Stomach (tissue), 9 donors: ENCODE data around the gene AUTS2. TPM values are rescaled to one million over a fixed set of nuclear protein-coding genes. Genes with fewer than 3 reads are reported as not detected.
A peak's percentile ranks its signal among the peaks of the same experiment; 100 is the strongest.

Experiments used
- DNase-seq, 2 donors: peaks; one replicate each; pipeline versions ENCODE4 v3.0.0 to v3.0.0-alpha.2; 2013 to 2019
- H3K27ac ChIP-seq, 5 donors: fragments of 200-600 bp in 4 of 5; sonication (generic) in 4 of 5; one replicate each; pipeline ENCODE4 v1.5.1; 2013 to 2019; ENCODE audit warnings: mild to moderate bottlenecking in 1 of 5, moderate library complexity in 1 of 5
- H3K27me3 ChIP-seq, 3 donors: fragments of 200-600 bp; sonication (generic); one replicate each; pipeline ENCODE4 v1.5.1; 2017 to 2019; ENCODE audit warnings: mixed run types in 1 of 3
- H3K36me3 ChIP-seq, 4 donors: fragments of 200-600 bp; sonication (generic); 1 replicate in 3 of 4; 2 replicates in 1 of 4; pipeline ENCODE4 v1.5.1; 2016 to 2019
- H3K4me1 ChIP-seq, 4 donors: fragments of 200-600 bp; sonication (generic); one replicate each; pipeline ENCODE4 v1.5.1; 2016 to 2019
- H3K4me3 ChIP-seq, 4 donors: fragments of 200-600 bp; sonication (generic) in 3 of 4; one replicate each; pipeline ENCODE4 v1.5.1; 2016 to 2019; ENCODE audit warnings: mild to moderate bottlenecking in 1 of 4
- H3K9me3 ChIP-seq, 4 donors: fragments of 200-600 bp; sonication (generic); one replicate each; pipeline ENCODE4 v1.5.1; 2016 to 2019
- EP300 ChIP-seq: sonication (generic); formaldehyde crosslinking; IDR thresholded peaks from one replicate; pipeline ENCODE4 v1.6.1; 2017; ENCODE audit warnings: antibody characterized with exemption
- POLR2A ChIP-seq, 4 donors: fragments of 450-650 bp; IDR thresholded peaks; one replicate each; pipeline ENCODE4 v1.6.1; 2016; ENCODE audit warnings: antibody characterized with exemption in 4 of 4, control low read depth in 2 of 4, mild to moderate bottlenecking in 1 of 4, moderate library complexity in 1 of 4
- POLR2AphosphoS5 ChIP-seq, 3 donors: sonication (generic); formaldehyde crosslinking; IDR thresholded peaks; one replicate each; pipeline ENCODE4 v1.6.1; 2016; ENCODE audit warnings: antibody characterized with exemption in 3 of 3
- whole genome bisulfite sequencing, 5 donors: extraction: QIAGEN DNeasy Blood & Tissue Kit in 3 of 5; methylation state at CpG; one replicate each; pipeline versions ENCODE4 v1.1.5 to v1.1.7; 2013 to 2018; 5-methylcytosine and 5-hydroxymethylcytosine counted together
- intact Hi-C: fragments of 100-400 bp; cut with DNase I; formaldehyde crosslinking; loops from one replicate; pipeline ENCODE4 v1.15.1; 2023; ENCODE audit warnings: low total_unique reads
- polyA plus RNA-seq, 3 donors: library from polyadenylated mRNA; stranded (reverse); fragments of 200-250 nt; gene quantifications; one replicate each; pipeline ENCODE4 v1.2.3, GENCODE V29; 2013
- total RNA-seq, 5 donors: library from RNA; depleted of rRNA; stranded (reverse); fragments of >200 nt; gene quantifications; one replicate each; pipeline versions ENCODE4 v1.1.0 to v1.2.3, GENCODE V29; 2014 to 2016
- TF ChIP-seq, protein P1 (sequence below), 7 experiments: fragments of 450-650 bp in 4 of 7; fragments of 200-600 bp in 3 of 7; sonication (generic) in 3 of 7; IDR thresholded peaks; one replicate each; pipeline ENCODE4 v1.5.1; 2016 to 2019; ENCODE audit warnings: antibody characterized with exemption in 7 of 7, control low read depth in 2 of 7, mild to moderate bottlenecking in 1 of 7
- donor health status: healthy with polysubstance abuse.
- donor health status: Bipolar disorder and iron deficiency.
- donor health status: healthy.

The AUTS2 gene
- total and polyA plus RNA-seq, 8 donors, result 3.8 to 90.3 (median 38.1) TPM

DNA sequence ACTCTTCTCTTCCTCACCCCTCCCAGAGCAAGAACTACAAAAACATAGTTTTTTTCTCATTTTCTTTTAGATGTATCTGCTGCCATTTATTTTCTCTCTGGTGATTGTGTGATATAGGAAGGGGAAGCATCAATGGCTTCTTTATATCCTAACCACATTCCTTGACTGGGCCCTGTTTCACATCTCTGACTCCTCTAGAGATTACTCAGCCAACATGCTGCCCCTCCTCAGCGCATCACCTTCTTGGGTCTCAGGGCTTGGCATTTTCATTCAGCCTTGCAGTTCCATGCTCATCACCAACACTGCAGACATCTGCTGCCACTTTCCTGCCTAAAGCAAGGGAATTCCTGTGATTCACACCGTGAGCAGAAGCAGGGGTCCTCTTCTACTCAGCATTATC lies 705.5 kb downstream of the AUTS2 start:
- Histone ChIP-seq H3K36me3 (no peaks in the 10 kb centered on the region), H3K27ac (no peak overlapping the region), H3K9me3 (no peaks in the 10 kb centered on the region), H3K27me3 (no peaks in the 10 kb centered on the region), H3K4me3 (no peak overlapping the region), H3K4me1 (peaks cover 0 to 7% (median 3%) of the 10 kb centered on the region in 4 donors)
- 92 to 100% (median 93%) methylated on average over 2 of the region's 2 CpGs for WGBS, 5 donors
- TF ChIP-seq POLR2A (IDR thresholded peaks at IDR 0.05), result no peak
- no peak for TF ChIP-seq POLR2AphosphoS5 (IDR thresholded peaks at IDR 0.05)
- TF ChIP-seq, protein P1, sequence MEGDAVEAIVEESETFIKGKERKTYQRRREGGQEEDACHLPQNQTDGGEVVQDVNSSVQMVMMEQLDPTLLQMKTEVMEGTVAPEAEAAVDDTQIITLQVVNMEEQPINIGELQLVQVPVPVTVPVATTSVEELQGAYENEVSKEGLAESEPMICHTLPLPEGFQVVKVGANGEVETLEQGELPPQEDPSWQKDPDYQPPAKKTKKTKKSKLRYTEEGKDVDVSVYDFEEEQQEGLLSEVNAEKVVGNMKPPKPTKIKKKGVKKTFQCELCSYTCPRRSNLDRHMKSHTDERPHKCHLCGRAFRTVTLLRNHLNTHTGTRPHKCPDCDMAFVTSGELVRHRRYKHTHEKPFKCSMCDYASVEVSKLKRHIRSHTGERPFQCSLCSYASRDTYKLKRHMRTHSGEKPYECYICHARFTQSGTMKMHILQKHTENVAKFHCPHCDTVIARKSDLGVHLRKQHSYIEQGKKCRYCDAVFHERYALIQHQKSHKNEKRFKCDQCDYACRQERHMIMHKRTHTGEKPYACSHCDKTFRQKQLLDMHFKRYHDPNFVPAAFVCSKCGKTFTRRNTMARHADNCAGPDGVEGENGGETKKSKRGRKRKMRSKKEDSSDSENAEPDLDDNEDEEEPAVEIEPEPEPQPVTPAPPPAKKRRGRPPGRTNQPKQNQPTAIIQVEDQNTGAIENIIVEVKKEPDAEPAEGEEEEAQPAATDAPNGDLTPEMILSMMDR (IDR thresholded peaks at IDR 0.05), result no peak
- TF ChIP-seq EP300, result no peak
- DNase-seq, result no peak
- intact Hi-C loops, result no loop called here

DNA sequence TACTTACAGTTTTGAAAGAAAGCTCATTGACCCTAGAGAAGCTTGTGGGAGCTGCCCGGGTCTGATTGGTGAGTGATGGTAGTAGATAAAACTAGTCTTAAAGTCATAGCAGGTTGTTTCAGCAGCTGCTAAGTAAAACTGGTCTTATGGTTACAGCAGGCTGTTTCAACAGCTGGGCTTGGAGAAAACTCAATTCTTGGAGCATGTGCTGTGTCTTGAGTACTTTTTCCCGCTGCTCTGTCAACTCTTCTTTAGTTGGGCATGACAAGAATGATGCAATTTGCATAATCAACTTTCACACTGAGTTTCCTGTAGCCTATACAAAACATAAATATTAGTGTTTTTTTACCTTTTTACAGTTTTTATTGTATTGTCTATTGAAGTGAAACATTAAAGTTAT lies 707.9 kb downstream of the AUTS2 start:
- WGBS, 5 donors, result 83 to 86% (median 83%) methylated on average over 2 of the region's 2 CpGs

DNA sequence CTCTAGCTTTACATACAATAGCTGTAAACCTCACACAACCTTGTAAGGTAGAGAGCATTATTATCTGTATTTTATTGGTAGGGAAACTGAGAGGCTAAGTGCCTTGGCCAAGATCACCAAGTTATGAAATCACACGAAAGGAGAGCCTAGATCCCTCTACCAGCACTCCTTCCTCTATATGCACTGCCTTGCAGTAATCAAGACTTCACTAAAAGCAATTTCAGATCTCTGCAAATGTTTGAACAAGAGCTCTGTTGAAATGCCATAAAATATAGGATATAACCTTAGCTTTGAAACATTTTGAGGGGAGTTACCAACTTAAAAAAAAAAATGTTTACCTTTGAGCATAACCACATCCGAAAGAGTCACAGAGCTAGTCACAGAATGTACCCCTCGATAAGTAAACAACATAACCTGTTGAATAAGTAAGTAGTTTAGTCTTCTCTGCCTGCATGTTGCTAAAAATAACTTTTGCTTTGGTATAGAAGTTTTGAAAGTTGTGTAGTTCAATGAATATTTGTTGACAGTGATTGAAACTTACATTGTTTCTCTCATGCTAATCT lies 709.4 kb downstream of the AUTS2 start:
- no peak for TF ChIP-seq EP300
- TF ChIP-seq POLR2A (IDR thresholded peaks at IDR 0.05), result no peak
- no peak for TF ChIP-seq POLR2AphosphoS5 (IDR thresholded peaks at IDR 0.05)
- TF ChIP-seq, protein P1 (IDR thresholded peaks at IDR 0.05), result no peak
- no peak overlapping the region for H3K4me3 ChIP-seq
- WGBS, 5 donors, result 23 to 48% (median 38%) methylated on average over 3 of the region's 3 CpGs
- H3K27ac ChIP-seq, result no peak overlapping the region
- H3K4me1 ChIP-seq, result peaks cover 0 to 7% (median 3%) of the 10 kb centered on the region in 4 donors
- no peaks in the 10 kb centered on the region for H3K27me3 ChIP-seq
- no peaks in the 10 kb centered on the region for H3K36me3 ChIP-seq
- no peaks in the 10 kb centered on the region for H3K9me3 ChIP-seq
- no peak for DNase-seq
- intact Hi-C loops, result no loop called here

More for the DNA sequence above, 707.9 kb downstream of the AUTS2 start:
- Histone ChIP-seq H3K27ac (no peak overlapping the region), H3K36me3 (no peaks in the 10 kb centered on the region), H3K4me3 (no peak overlapping the region), H3K27me3 (no peaks in the 10 kb centered on the region), H3K9me3 (no peaks in the 10 kb centered on the region), H3K4me1 (peaks cover 0 to 7% (median 3%) of the 10 kb centered on the region in 4 donors)
- intact Hi-C loops, result no loop called here
- no peak for TF ChIP-seq POLR2AphosphoS5 (IDR thresholded peaks at IDR 0.05)
- TF ChIP-seq EP300, result no peak
- TF ChIP-seq, protein P1 (IDR thresholded peaks at IDR 0.05), result no peak
- TF ChIP-seq POLR2A (IDR thresholded peaks at IDR 0.05), result no peak
- no peak for DNase-seq

DNA sequence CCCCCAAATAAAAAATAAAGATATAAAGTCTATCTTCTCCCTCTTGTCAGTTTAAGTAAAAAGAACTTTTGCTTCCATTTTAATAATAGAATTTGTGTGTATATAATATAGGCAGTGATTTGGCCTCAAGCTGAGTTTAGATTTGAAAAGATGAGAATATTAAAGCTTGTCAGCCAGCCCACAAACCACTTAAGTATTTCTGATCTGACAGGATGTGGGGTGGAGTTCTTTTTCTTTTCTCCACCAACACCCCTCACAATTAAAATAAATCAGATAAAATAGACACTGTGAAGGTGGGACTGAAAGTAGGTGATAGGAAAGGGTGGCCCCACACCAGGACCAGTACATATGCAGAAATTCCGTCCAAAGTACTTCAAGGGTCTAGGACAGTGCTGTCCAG lies 714.1 kb downstream of the AUTS2 start:
- H3K27me3 ChIP-seq, result no peaks in the 10 kb centered on the region
- TF ChIP-seq POLR2AphosphoS5 (IDR thresholded peaks at IDR 0.05) (no peak), EP300 (no peak), POLR2A (IDR thresholded peaks at IDR 0.05) (no peak)
- TF ChIP-seq, protein P1 (IDR thresholded peaks at IDR 0.05), result no peak
- no peak overlapping the region for H3K27ac ChIP-seq
- H3K9me3 ChIP-seq, result no peaks in the 10 kb centered on the region
- 72 to 93% (median 76%) methylated on average over 1 of the region's 1 CpG for WGBS, 5 donors
- H3K4me1 ChIP-seq, result peaks cover 0 to 13% (median 6%) of the 10 kb centered on the region in 4 donors
- peak in 1 of 2 donors; percentile 31 for DNase-seq
- H3K36me3 ChIP-seq, result no peaks in the 10 kb centered on the region
- H3K4me3 ChIP-seq, result no peak overlapping the region
- intact Hi-C loops, result no loop called here
